HepG2 (cell line): ENCODE measurements around the gene STK32C. TPM values are rescaled to one million over a fixed set of nuclear protein-coding genes. Genes with fewer than 3 reads are reported as not detected.
A peak's percentile ranks its signal among the peaks of the same experiment; 100 is the strongest.

Source experiments
- CCDC6 ChIP-seq: sonication (generic); formaldehyde crosslinking; IDR thresholded peaks from 2 replicates; pipeline ENCODE4 v1.8.1; 2022; ENCODE audit warnings: mild to moderate bottlenecking, missing genetic modification reagents, moderate library complexity
- GLI4 ChIP-seq: sonication (generic); formaldehyde crosslinking; IDR thresholded peaks from 2 replicates; pipeline ENCODE4 v1.5.1; 2020; ENCODE audit warnings: missing genetic modification reagents, mild to moderate bottlenecking, moderate library complexity, borderline replicate concordance
- HOXA5 ChIP-seq: sonication (generic); formaldehyde crosslinking; IDR thresholded peaks from 2 replicates; pipeline ENCODE4 v1.4.0; 2020; ENCODE audit warnings: missing genetic modification reagents
- MIER2 ChIP-seq: IDR thresholded peaks from 2 replicates; pipeline ENCODE4 v1.6.1; 2016; ENCODE audit warnings: missing biosample characterization, missing genetic modification reagents
- MIXL1 ChIP-seq: IDR thresholded peaks from 2 replicates; pipeline ENCODE4 v1.6.1; 2016
- PATZ1 ChIP-seq: sonication (generic); formaldehyde crosslinking; IDR thresholded peaks from 2 replicates; pipeline ENCODE4 v1.4.0; 2020; ENCODE audit warnings: missing genetic modification reagents
- RARA ChIP-seq: IDR thresholded peaks from 2 replicates; pipeline ENCODE4 v1.6.1; 2016; ENCODE audit warnings: missing genetic modification reagents, missing compliant biosample characterization
- SMAD3 ChIP-seq: sonication (generic); formaldehyde crosslinking; IDR thresholded peaks from 2 replicates; pipeline ENCODE4 v1.4.0; 2020; ENCODE audit warnings: missing genetic modification reagents
- SP1 ChIP-seq, 2 experiments: fragments of 450-650 bp in 1 of 2; sonication (generic) in 1 of 2; formaldehyde crosslinking in 1 of 2; IDR thresholded peaks; 2 replicates each; pipeline versions ENCODE4 v1.4.0 to v1.6.1; 2016 to 2020; ENCODE audit warnings: missing genetic modification reagents in 1 of 2
- ZNF205 ChIP-seq: IDR thresholded peaks from 2 replicates; pipeline ENCODE4 v1.6.1; 2018; ENCODE audit warnings: missing biosample characterization, missing genetic modification reagents
- ZNF264 ChIP-seq: sonication (generic); formaldehyde crosslinking; IDR thresholded peaks from 2 replicates; pipeline ENCODE4 v1.4.0; 2020; ENCODE audit warnings: missing genetic modification reagents
- ZNF563 ChIP-seq: sonication (generic); formaldehyde crosslinking; IDR thresholded peaks from 2 replicates; pipeline ENCODE4 v1.8.0; 2022; ENCODE audit warnings: mild to moderate bottlenecking, moderate library complexity, missing genetic modification reagents
- ZNF605 ChIP-seq: sonication (generic); formaldehyde crosslinking; IDR thresholded peaks from 2 replicates; pipeline ENCODE4 v1.8.0; 2022; ENCODE audit warnings: mild to moderate bottlenecking, missing genetic modification reagents
- ZNF770 ChIP-seq: sonication (generic); formaldehyde crosslinking; IDR thresholded peaks from 2 replicates; pipeline ENCODE4 v1.5.0; 2020; ENCODE audit warnings: mild to moderate bottlenecking, missing genetic modification reagents
- ZNF788 ChIP-seq: sonication (generic); formaldehyde crosslinking; IDR thresholded peaks from 2 replicates; pipeline ENCODE4 v1.5.0; 2020; ENCODE audit warnings: mild to moderate bottlenecking, missing genetic modification reagents, borderline replicate concordance
- polyA plus RNA-seq, 8 experiments: library from polyadenylated mRNA; depleted of rRNA in 3 of 8; stranded (reverse) in 7 of 8; unstranded in 1 of 8; fragments of >200 nt; fragmentation: Illumina TruSeq in 4 of 8; extraction: Trizol in 4 of 8; gene quantifications; 2 replicates each; pipeline versions ENCODE4 v1.2.1 to v1.2.3, GENCODE V29; 2011 to 2016; ENCODE audit warnings: low read depth in 4 of 8, missing spikeins in 1 of 8, mixed read lengths in 1 of 8; ENCODE audit not compliant: insufficient read depth in 1 of 8
- total RNA-seq, 5 experiments: library from RNA; depleted of rRNA; stranded (reverse); fragments of >200 nt; fragmentation: Illumina TruSeq; extraction: Trizol; gene quantifications; 2 replicates each; pipeline ENCODE4 v1.2.3, GENCODE V29; 2016; ENCODE audit warnings: low read depth in 1 of 5
- TF ChIP-seq, protein P1 (sequence below): sonication (generic); formaldehyde crosslinking; IDR thresholded peaks from 2 replicates; pipeline ENCODE4 v1.4.0; 2020; ENCODE audit warnings: missing genetic modification reagents
- TF ChIP-seq, protein P2 (sequence below): sonication (generic); formaldehyde crosslinking; IDR thresholded peaks from 2 replicates; pipeline ENCODE4 v1.8.0; 2022; ENCODE audit warnings: mild to moderate bottlenecking, missing genetic modification reagents, moderate library complexity
- TF ChIP-seq, protein P3 (sequence below): sonication (generic); formaldehyde crosslinking; IDR thresholded peaks from 2 replicates; pipeline ENCODE4 v1.5.1; 2020; ENCODE audit warnings: missing genetic modification reagents, mild to moderate bottlenecking, borderline replicate concordance
- TF ChIP-seq, protein P4 (sequence below): sonication (generic); IDR thresholded peaks from 2 replicates; pipeline ENCODE4 v1.6.1; 2016; ENCODE audit warnings: low read depth, borderline replicate concordance

Gene STK32C
- total and polyA plus RNA-seq, 2 of the 13 experiments (the other 11 are each of a cell fraction or from before 2014, with no cell fraction given) = 10.9 to 19.4 TPM

GRCh38 chr10:132185601-132186487, 121.9 kb downstream of the STK32C start (continued):
- TF ChIP-seq MIXL1 (no peak), ZNF770 (CRISPR knock-in tag) (no peak), ZNF563 (CRISPR knock-in tag) (peak; percentile 47; the same call in 1 of the 2 replicates), HOXA5 (CRISPR knock-in tag) (0 out of 2 replicates have a peak, but pooled peaks have one; percentile 26), ZNF205 (CRISPR knock-in tag) (no peak), ZNF788 (CRISPR knock-in tag) (no peak), CCDC6 (CRISPR knock-in tag) (0 out of 2 replicates have a peak, but pooled peaks have one; percentile 18), RARA (0 out of 2 replicates have a peak, but pooled peaks have one; percentile 17), ZNF605 (CRISPR knock-in tag) (no peak), MIER2 (CRISPR knock-in tag) (peak; percentile 95), ZNF264 (CRISPR knock-in tag) (no peak), SMAD3 (CRISPR knock-in tag) (no peak), GLI4 (no peak), SP1 (IDR thresholded peaks at IDR 0.05) (no peak), SP1 (CRISPR knock-in tag; IDR thresholded peaks at IDR 0.05) (peak; percentile 22; the same call in 1 of the 2 replicates), PATZ1 (CRISPR knock-in tag) (0 out of 2 replicates have a peak, but pooled peaks have one; percentile 25)
- TF ChIP-seq, protein P1, sequence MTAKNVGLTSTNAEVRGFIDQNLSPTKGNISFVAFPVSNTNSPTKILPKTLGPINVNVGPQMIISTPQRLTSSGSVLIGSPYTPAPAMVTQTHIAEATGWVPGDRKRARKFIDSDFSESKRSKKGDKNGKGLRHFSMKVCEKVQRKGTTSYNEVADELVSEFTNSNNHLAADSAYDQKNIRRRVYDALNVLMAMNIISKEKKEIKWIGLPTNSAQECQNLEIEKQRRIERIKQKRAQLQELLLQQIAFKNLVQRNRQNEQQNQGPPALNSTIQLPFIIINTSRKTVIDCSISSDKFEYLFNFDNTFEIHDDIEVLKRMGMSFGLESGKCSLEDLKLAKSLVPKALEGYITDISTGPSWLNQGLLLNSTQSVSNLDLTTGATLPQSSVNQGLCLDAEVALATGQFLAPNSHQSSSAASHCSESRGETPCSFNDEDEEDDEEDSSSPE (CRISPR knock-in tag) = 0 out of 2 replicates have a peak, but pooled peaks have one; percentile 22
- TF ChIP-seq, protein P2, sequence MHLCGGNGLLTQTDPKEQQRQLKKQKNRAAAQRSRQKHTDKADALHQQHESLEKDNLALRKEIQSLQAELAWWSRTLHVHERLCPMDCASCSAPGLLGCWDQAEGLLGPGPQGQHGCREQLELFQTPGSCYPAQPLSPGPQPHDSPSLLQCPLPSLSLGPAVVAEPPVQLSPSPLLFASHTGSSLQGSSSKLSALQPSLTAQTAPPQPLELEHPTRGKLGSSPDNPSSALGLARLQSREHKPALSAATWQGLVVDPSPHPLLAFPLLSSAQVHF (CRISPR knock-in tag) = no peak
- TF ChIP-seq, protein P3, sequence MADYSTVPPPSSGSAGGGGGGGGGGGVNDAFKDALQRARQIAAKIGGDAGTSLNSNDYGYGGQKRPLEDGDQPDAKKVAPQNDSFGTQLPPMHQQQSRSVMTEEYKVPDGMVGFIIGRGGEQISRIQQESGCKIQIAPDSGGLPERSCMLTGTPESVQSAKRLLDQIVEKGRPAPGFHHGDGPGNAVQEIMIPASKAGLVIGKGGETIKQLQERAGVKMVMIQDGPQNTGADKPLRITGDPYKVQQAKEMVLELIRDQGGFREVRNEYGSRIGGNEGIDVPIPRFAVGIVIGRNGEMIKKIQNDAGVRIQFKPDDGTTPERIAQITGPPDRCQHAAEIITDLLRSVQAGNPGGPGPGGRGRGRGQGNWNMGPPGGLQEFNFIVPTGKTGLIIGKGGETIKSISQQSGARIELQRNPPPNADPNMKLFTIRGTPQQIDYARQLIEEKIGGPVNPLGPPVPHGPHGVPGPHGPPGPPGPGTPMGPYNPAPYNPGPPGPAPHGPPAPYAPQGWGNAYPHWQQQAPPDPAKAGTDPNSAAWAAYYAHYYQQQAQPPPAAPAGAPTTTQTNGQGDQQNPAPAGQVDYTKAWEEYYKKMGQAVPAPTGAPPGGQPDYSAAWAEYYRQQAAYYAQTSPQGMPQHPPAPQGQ (CRISPR knock-in tag) = no peak
- TF ChIP-seq, protein P4, sequence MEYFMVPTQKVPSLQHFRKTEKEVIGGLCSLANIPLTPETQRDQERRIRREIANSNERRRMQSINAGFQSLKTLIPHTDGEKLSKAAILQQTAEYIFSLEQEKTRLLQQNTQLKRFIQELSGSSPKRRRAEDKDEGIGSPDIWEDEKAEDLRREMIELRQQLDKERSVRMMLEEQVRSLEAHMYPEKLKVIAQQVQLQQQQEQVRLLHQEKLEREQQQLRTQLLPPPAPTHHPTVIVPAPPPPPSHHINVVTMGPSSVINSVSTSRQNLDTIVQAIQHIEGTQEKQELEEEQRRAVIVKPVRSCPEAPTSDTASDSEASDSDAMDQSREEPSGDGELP = no peak
